GM18517 (cell line): Measurements from ENCODE around the gene PLEKHG3.

Experiments used
- ATAC-seq: cut with Tn5 transposase; IDR thresholded peaks from one replicate; pipeline ENCODE4 v1.9.1; 2021; ENCODE audit warnings: mild to moderate bottlenecking, moderate library complexity; ENCODE audit not compliant: unreplicated experiment

Gene PLEKHG3

GRCh38 chr14:64777461-64777860 lies 73.2 kb downstream of the PLEKHG3 start:
- no peak for ATAC-seq

GRCh38 chr14:64778104-64778754 lies 74.0 kb downstream of the PLEKHG3 start:
- no peak for ATAC-seq

GRCh38 chr14:64779472-64779871 lies 75.2 kb downstream of the PLEKHG3 start:
- no peak for ATAC-seq

- no peak for ATAC-seq
These were observed 78.0 kb downstream of the PLEKHG3 start for GRCh38 chr14:64782196-64782595.

GRCh38 chr14:64784006-64784405 lies 79.8 kb downstream of the PLEKHG3 start:
- ATAC-seq: no peak

- no peak for ATAC-seq
These were observed 82.3 kb downstream of the PLEKHG3 start for GRCh38 chr14:64786296-64787149.

GRCh38 chr14:64787619-64788018 lies 83.4 kb downstream of the PLEKHG3 start:
- no peak for ATAC-seq

GRCh38 chr14:64788706-64789105 lies 84.5 kb downstream of the PLEKHG3 start:
- no peak for ATAC-seq

GRCh38 chr14:64789696-64790095 lies 85.5 kb downstream of the PLEKHG3 start:
- ATAC-seq: no peak

GRCh38 chr14:64790478-64790877 lies 86.3 kb downstream of the PLEKHG3 start:
- no peak for ATAC-seq

- ATAC-seq: no peak
These were observed 88.0 kb downstream of the PLEKHG3 start for GRCh38 chr14:64792231-64792630.

- ATAC-seq: no peak
These were observed 88.8 kb downstream of the PLEKHG3 start for GRCh38 chr14:64792871-64793560.

GRCh38 chr14:64795211-64795610 lies 91.0 kb downstream of the PLEKHG3 start:
- ATAC-seq: no peak

- ATAC-seq: no peak
These were observed 91.7 kb downstream of the PLEKHG3 start for GRCh38 chr14:64795921-64796320.

GRCh38 chr14:64796369-64796768 lies 92.1 kb downstream of the PLEKHG3 start:
- no peak for ATAC-seq

GRCh38 chr14:64799555-64799954 lies 95.3 kb downstream of the PLEKHG3 start:
- no peak for ATAC-seq
